A673 (cell line): ENCODE results near the gene BRSK2.

ENCODE experiments used
- CTCF ChIP-seq: fragments of 300-800, 200-600 bp; sonication (generic); conservative IDR thresholded peaks from 2 replicates; pipeline ENCODE4 v1.5.1; 2017; ENCODE audit warnings: low read depth, mild to moderate bottlenecking, antibody characterized with exemption, low read length, moderate library complexity, mixed read lengths
- EZH2 ChIP-seq: fragments of 200-600 bp; sonication (generic); IDR thresholded peaks from 2 replicates; pipeline ENCODE4 v1.6.1; 2017; ENCODE audit warnings: borderline replicate concordance, low read depth, mild to moderate bottlenecking, mixed read lengths, antibody characterized with exemption, low read length; ENCODE audit not compliant: poor library complexity, severe bottlenecking

- no peak for TF ChIP-seq CTCF
- no peak for TF ChIP-seq EZH2
These were observed 90.4 kb downstream of the BRSK2 start for GRCh38 chr11:1480191-1480554.
